HCEC 1CT (cell line): ENCODE data around the gene RASL12.
A peak's percentile ranks its signal among the peaks of the same experiment; 100 is the strongest.
"Not testable (repeated sequence)": the region's sequence is repeated elsewhere in the genome, so short reads cannot be mapped to it uniquely, and the experiment has no call there.

Experiments used
- DNase-seq: peaks from one replicate; pipeline ENCODE4 v3.0.0-alpha.2; 2017

Gene RASL12

GRCh38 chr15:65026756-65027155, 41.0 kb downstream of the RASL12 start:
- DNase-seq: no peak

DNA sequence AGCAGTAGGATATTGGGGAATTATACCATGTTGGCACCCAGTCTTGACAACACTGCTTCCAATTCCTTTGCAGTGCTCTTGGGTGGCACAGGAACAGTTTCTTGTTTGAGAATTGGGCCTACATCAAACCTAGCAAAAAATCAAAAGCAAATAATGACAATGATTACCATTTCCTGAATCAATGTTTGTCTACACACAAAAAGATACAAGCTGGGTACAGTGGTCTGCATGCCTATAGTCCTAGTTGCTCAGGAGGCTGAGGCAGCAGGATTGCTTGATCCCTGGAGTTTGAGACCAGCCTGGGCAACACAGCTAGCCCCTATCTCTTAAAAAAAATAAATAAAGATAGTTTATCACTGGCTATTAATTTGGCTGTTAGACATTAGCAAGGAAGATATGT, 46.3 kb downstream of the RASL12 start:
- no peak for DNase-seq

- DNase-seq: peak; percentile 10
These were observed 47.4 kb downstream of the RASL12 start for GRCh38 chr15:65020419-65020818.

DNA sequence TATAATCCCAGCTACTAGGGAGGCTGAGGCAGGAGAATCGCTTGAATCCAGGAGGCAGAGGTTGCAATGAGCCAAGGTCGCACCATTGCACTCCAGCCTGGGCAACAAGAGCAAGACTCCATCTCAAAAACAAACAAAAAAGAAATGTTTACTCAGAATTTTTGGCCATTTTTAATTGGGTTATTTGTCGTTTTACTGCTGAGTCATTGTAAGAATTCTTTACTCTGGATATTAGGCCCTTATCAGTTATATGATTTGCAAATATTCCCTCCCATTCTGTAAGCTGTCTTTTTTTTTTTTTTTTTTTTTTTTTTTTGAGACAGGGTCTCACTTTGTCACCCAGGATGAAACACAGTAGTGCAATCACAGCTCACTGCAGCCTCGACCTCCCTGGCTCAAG, 56.6 kb downstream of the RASL12 start:
- not testable (repeated sequence) for DNase-seq

DNA sequence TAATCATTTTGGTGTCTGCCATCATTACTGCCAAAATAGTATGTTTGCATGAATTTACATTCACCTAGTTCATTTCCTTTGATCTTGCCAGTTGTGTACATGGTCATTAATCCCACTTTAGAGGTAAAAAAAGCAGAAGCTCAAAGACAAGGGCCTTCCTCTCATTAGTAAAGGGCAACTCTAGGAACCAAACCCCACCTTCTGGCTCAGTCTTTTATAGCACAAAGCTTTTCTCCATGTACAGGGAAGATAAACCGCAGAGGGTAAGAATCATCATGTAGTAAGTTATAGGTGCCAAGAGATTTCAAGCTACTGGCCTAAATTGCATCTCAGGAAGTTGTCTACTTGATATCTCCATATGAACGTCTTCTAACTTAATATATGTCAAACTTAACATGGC, 58.8 kb downstream of the RASL12 start:
- no peak for DNase-seq

DNA sequence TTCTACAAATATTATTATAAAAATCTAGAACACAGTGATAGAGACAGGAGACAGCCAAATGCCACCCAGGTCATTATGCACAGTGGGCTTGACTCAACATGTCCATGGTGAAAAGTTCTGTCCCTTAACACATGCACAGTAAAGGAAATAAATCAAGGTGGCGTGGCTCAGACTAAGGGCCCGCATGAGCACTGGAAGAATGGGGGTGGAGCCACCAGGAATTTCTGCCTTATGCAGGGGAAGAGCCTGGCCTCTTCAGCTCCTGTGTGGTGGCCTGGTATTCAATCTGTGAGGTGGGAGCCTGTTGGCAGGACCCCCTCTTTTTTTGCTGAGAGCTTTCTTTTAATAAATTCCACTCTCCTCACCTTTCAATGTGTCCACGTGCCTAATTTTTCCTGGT, 60.9 kb downstream of the RASL12 start:
- DNase-seq: no peak

DNA sequence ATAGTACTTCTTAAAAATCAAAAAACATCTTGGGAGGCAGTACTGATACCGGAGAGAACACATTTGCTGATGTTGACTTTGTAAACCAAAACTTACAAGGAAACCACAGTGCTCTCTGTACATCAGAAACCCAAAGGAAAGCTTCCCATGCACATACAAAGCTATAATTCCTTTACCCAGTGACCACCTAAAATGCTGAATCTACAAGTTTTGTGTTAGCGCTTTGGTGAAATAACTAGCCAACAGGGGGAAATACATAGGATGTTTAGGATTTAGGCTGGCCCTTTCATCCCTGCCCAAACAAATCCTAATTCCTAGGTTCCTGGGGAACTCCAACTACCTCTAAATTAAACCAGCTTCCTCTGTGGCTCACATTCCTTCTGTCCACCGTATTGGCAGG, 62.8 kb downstream of the RASL12 start:
- no peak for DNase-seq
